Keratinocyte (primary cell): Measurements from ENCODE around the gene CHD2. TPM values are rescaled to one million over a fixed set of nuclear protein-coding genes. Genes with fewer than 3 reads are reported as not detected.

Experiments used
- DNase-seq: peaks from one replicate; pipeline ENCODE4 v3.0.0-alpha.2; 2011; ENCODE audit warnings: low read depth, missing footprints, low spot score
- FAIRE-seq: peaks from 2 replicates; lab custom pipeline; 2011; peaks lifted over from hg19 to GRCh38; lab: Jason Lieb, UNC
- H2AFZ ChIP-seq: 2 replicates; pipeline ENCODE4 v1.6.0; 2012; ENCODE audit warnings: low read length, control low read depth, inconsistent platforms; ENCODE audit not compliant: control insufficient read depth
- H3K27ac ChIP-seq: 2 replicates; pipeline ENCODE4 v1.5.1; 2011; ENCODE audit warnings: low read length; ENCODE audit not compliant: control insufficient read depth, insufficient read depth
- H3K27me3 ChIP-seq: 3 replicates; pipeline ENCODE4 v1.6.0; 2011; ENCODE audit warnings: low read length; ENCODE audit not compliant: control insufficient read depth, insufficient read depth; ENCODE audit errors: extremely low read depth
- H3K36me3 ChIP-seq, 2 experiments: 2 replicates in 1 of 2; 3 replicates in 1 of 2; pipeline ENCODE4 v1.5.1; 2011; ENCODE audit warnings: low read length in 2 of 2, mild to moderate bottlenecking in 1 of 2; ENCODE audit not compliant: control insufficient read depth in 2 of 2, insufficient read depth in 2 of 2; ENCODE audit errors: extremely low read depth in 1 of 2
- H3K4me1 ChIP-seq: 3 replicates; pipeline ENCODE4 v1.5.1; 2011; ENCODE audit warnings: low read length; ENCODE audit not compliant: control insufficient read depth, insufficient read depth; ENCODE audit errors: extremely low read depth
- H3K4me2 ChIP-seq: 3 replicates; pipeline ENCODE4 v1.6.0; 2011; ENCODE audit warnings: low read depth, low read length; ENCODE audit not compliant: control insufficient read depth, insufficient read depth; ENCODE audit errors: extremely low read depth
- H3K4me3 ChIP-seq, 3 experiments: fragments of 200-600 bp in 1 of 3; sonication (generic) in 1 of 3; 2 replicates in 2 of 3; 3 replicates in 1 of 3; pipeline ENCODE4 v1.5.1; 2011 to 2016; ENCODE audit warnings: low read length in 3 of 3, mild to moderate bottlenecking in 3 of 3, control low read depth in 2 of 3, inconsistent platforms in 1 of 3, low read depth in 1 of 3, mixed read lengths in 1 of 3, mixed run types in 1 of 3, moderate library complexity in 1 of 3; ENCODE audit not compliant: control insufficient read depth in 2 of 3, insufficient read depth in 2 of 3; ENCODE audit errors: extremely low read depth in 1 of 3
- H3K79me2 ChIP-seq: 2 replicates; pipeline ENCODE4 v1.6.0; 2012; ENCODE audit warnings: low read length; ENCODE audit not compliant: control insufficient read depth, insufficient read depth
- H3K9ac ChIP-seq: 3 replicates; pipeline ENCODE4 v1.6.0; 2011; ENCODE audit warnings: low read length; ENCODE audit not compliant: control insufficient read depth, insufficient read depth; ENCODE audit errors: extremely low read depth
- H3K9me1 ChIP-seq: 3 replicates; pipeline ENCODE4 v1.6.0; 2011; ENCODE audit warnings: low read length; ENCODE audit not compliant: control insufficient read depth, insufficient read depth; ENCODE audit errors: extremely low read depth
- H3K9me3 ChIP-seq: 2 replicates; pipeline ENCODE4 v1.5.1; 2012; ENCODE audit warnings: low read depth, low read length; ENCODE audit not compliant: control insufficient read depth
- H4K20me1 ChIP-seq: 3 replicates; pipeline ENCODE4 v1.6.0; 2011; ENCODE audit warnings: low read length; ENCODE audit not compliant: control insufficient read depth, insufficient read depth; ENCODE audit errors: extremely low read depth
- CTCF ChIP-seq, 3 experiments: IDR thresholded peaks in 1 of 3; conservative IDR thresholded peaks in 1 of 3; optimal IDR thresholded peaks in 1 of 3; 2 replicates in 2 of 3; 3 replicates in 1 of 3; pipeline versions ENCODE3 to v1.5.1; 2011; ENCODE audit warnings: low read length in 3 of 3, mild to moderate bottlenecking in 3 of 3, moderate library complexity in 2 of 3, control low read depth in 1 of 3, inconsistent platforms in 1 of 3; ENCODE audit not compliant: insufficient read depth in 2 of 3; ENCODE audit errors: extremely low read depth in 1 of 3
- EZH2 ChIP-seq: IDR thresholded peaks from one replicate; pipeline ENCODE4 v1.6.1; 2012; ENCODE audit warnings: inconsistent platforms, mild to moderate bottlenecking, low read length, moderate library complexity
- dilution Hi-C: fragments of 300-500 bp; cut with MboI; formaldehyde crosslinking; loops from one replicate; pipeline ENCODE4 v1.7.0; 2020; ENCODE audit warnings: low sequenced_read_pairs; ENCODE audit not compliant: extremely low pct_ligation_motif_present
- polyA plus RNA-seq, 5 experiments: library from polyadenylated mRNA; depleted of rRNA in 3 of 5; stranded (reverse) in 3 of 5; stranded (forward) in 1 of 5; unstranded in 1 of 5; fragments of >200 nt; gene quantifications; 1 replicate in 1 of 5; 2 replicates in 3 of 5; 3 replicates in 1 of 5; pipeline versions ENCODE4 v1.2.1 to v1.2.3, GENCODE V29; 2011 to 2012; ENCODE audit warnings: missing spikeins in 2 of 5, low read depth in 1 of 5, low replicate concordance in 1 of 5

CHD2 gene
- polyA plus RNA-seq, 1 donor (not counting 4 experiments of a cell fraction or from before 2014, with no cell fraction given): 62.0 TPM

GRCh38 chr15:93012786-93013185, 112.7 kb downstream of the CHD2 start:
- no peaks in the 10 kb centered on the region for H3K9me3 ChIP-seq
- no peaks in the 10 kb centered on the region for H3K4me1 ChIP-seq
- H3K79me2 ChIP-seq: no peaks in the 10 kb centered on the region
- no peak for FAIRE-seq
- peaks cover 43 to 61% of the 10 kb centered on the region in 2 experiments for H3K36me3 ChIP-seq
- no peak overlapping the region for H3K27ac ChIP-seq
- DNase-seq: no peak
- H3K9me1 ChIP-seq: no peaks in the 10 kb centered on the region
- dilution Hi-C loops: no loop called here
- H2AFZ ChIP-seq: no peak overlapping the region
- no peaks in the 10 kb centered on the region for H3K27me3 ChIP-seq
- no peak overlapping the region for H3K4me3 ChIP-seq
- no peak overlapping the region for H3K4me2 ChIP-seq
- no peak for TF ChIP-seq CTCF (optimal IDR thresholded peaks at IDR 0.05 in 1 of 3, IDR thresholded peaks at IDR 0.05 in 1 of 3, conservative IDR thresholded peaks at IDR 0.05 in 1 of 3; ENCODE audit: extremely low read depth in 1 of 3, insufficient read depth in 2 of 3, low read length in 3 of 3)
- no peak for TF ChIP-seq EZH2
- H4K20me1 ChIP-seq: no peaks in the 10 kb centered on the region
- H3K9ac ChIP-seq: no peak overlapping the region

DNA sequence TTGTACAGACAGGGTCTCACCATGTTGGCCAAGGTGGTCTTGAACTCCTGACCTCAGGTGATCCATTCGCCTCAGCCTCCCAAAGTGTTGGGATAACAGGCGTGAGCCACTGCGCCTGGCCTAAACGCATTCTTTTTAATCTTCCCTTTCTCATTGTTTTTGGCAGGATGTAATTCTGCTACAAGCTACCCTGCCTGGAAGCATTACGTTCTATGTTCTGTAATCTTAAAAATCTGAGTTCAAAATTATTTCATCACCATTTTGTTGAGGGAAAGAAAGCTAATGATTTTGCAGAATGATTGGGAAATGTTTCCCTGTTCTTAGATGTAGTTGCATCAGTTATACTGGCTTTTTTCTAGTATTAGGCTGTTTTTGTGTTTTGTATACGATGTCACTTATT, 117.4 kb downstream of the CHD2 start:
- Histone ChIP-seq H4K20me1 (peaks cover 4% of the 10 kb centered on the region), H3K9me1 (no peaks in the 10 kb centered on the region), H3K4me2 (no peak overlapping the region), H3K4me1 (no peaks in the 10 kb centered on the region), H3K27me3 (no peaks in the 10 kb centered on the region), H3K27ac (no peak overlapping the region), H3K36me3 (peaks cover 45 to 53% of the 10 kb centered on the region in 2 experiments), H3K79me2 (peaks cover 14% of the 10 kb centered on the region), H3K9me3 (no peaks in the 10 kb centered on the region), H2AFZ (no peak overlapping the region), H3K9ac (no peak overlapping the region), H3K4me3 (no peak overlapping the region)
- dilution Hi-C loops: no loop called here
- DNase-seq (no peak), FAIRE-seq (no peak)
- TF ChIP-seq CTCF (optimal IDR thresholded peaks at IDR 0.05 in 1 of 3, IDR thresholded peaks at IDR 0.05 in 1 of 3, conservative IDR thresholded peaks at IDR 0.05 in 1 of 3; ENCODE audit: extremely low read depth in 1 of 3, insufficient read depth in 2 of 3, low read length in 3 of 3) (no peak), EZH2 (no peak)
